H9 (cell line): Measurements from ENCODE around the gene SPTY2D1. TPM values are rescaled to one million over a fixed set of nuclear protein-coding genes. Genes with fewer than 3 reads are reported as not detected.
"Not testable (repeated sequence)": the region's sequence is repeated elsewhere in the genome, so short reads cannot be mapped to it uniquely, and the experiment has no call there.

Experiments
- DNase-seq: peaks from one replicate; pipeline ENCODE4 v3.0.0-alpha.2; 2017
- H2AFZ ChIP-seq: one replicate; pipeline ENCODE4 v1.6.1; 2013; ENCODE audit warnings: mild to moderate bottlenecking, low read length, control low read depth, moderate library complexity
- H2AK5ac ChIP-seq: 2 replicates; pipeline ENCODE4 v1.6.1; 2013; ENCODE audit warnings: low read length, control low read depth, mixed read lengths; ENCODE audit not compliant: insufficient read length
- H2BK120ac ChIP-seq: one replicate; pipeline ENCODE4 v1.6.1; 2013; ENCODE audit warnings: low read depth, mild to moderate bottlenecking, low read length, control low read depth, inconsistent platforms; ENCODE audit not compliant: poor library complexity, severe bottlenecking
- H2BK12ac ChIP-seq: 2 replicates; pipeline ENCODE4 v1.6.1; 2013; ENCODE audit warnings: low read length, control low read depth, mixed read lengths, low read depth; ENCODE audit not compliant: insufficient read length
- H2BK15ac ChIP-seq: 2 replicates; pipeline ENCODE4 v1.6.1; 2013; ENCODE audit warnings: low read depth, low read length, control low read depth
- H2BK20ac ChIP-seq: one replicate; pipeline ENCODE4 v1.6.1; 2013; ENCODE audit warnings: low read depth, mild to moderate bottlenecking, low read length, control low read depth, inconsistent platforms; ENCODE audit not compliant: poor library complexity, severe bottlenecking
- H2BK5ac ChIP-seq: 2 replicates; pipeline ENCODE4 v1.6.1; 2013; ENCODE audit warnings: low read length, control low read depth, mixed read lengths; ENCODE audit not compliant: insufficient read length
- H3K14ac ChIP-seq: 2 replicates; pipeline ENCODE4 v1.6.1; 2013; ENCODE audit warnings: low read length, control low read depth; ENCODE audit not compliant: insufficient read depth
- H3K18ac ChIP-seq: 2 replicates; pipeline ENCODE4 v1.6.1; 2013; ENCODE audit warnings: low read depth, mild to moderate bottlenecking, mixed read lengths, low read length, control low read depth; ENCODE audit not compliant: insufficient read length
- H3K23ac ChIP-seq: 2 replicates; pipeline ENCODE4 v1.6.1; 2013; ENCODE audit warnings: low read length, control low read depth, mixed read lengths, low read depth; ENCODE audit not compliant: insufficient read length
- H3K23me2 ChIP-seq: 2 replicates; pipeline ENCODE4 v1.6.1; 2013; ENCODE audit warnings: low read depth, mild to moderate bottlenecking, mixed read lengths, low read length, control low read depth; ENCODE audit not compliant: insufficient read length, poor library complexity, severe bottlenecking
- H3K27ac ChIP-seq: 2 replicates; pipeline ENCODE4 v1.5.1; 2013; ENCODE audit warnings: low read length, control low read depth, mixed read lengths, low read depth; ENCODE audit not compliant: insufficient read length
- H3K27me3 ChIP-seq: 2 replicates; pipeline ENCODE4 v1.6.1; 2013; ENCODE audit warnings: low read length, control low read depth, inconsistent platforms; ENCODE audit not compliant: insufficient read depth
- H3K4ac ChIP-seq: 2 replicates; pipeline ENCODE4 v1.6.1; 2013; ENCODE audit warnings: low read depth, mild to moderate bottlenecking, control low read depth, inconsistent platforms, low read length, moderate library complexity
- H3K4me1 ChIP-seq: 2 replicates; pipeline ENCODE4 v1.6.1; 2013; ENCODE audit warnings: low read length, control low read depth, inconsistent platforms; ENCODE audit not compliant: insufficient read depth
- H3K4me2 ChIP-seq: 2 replicates; pipeline ENCODE4 v1.6.1; 2013; ENCODE audit warnings: low read length, control low read depth, mixed read lengths; ENCODE audit not compliant: insufficient read length, insufficient read depth
- H3K56ac ChIP-seq: 2 replicates; pipeline ENCODE4 v1.6.1; 2013; ENCODE audit warnings: low read depth, mild to moderate bottlenecking, mixed read lengths, low read length, control low read depth; ENCODE audit not compliant: insufficient read length
- H3K79me1 ChIP-seq: 2 replicates; pipeline ENCODE4 v1.6.1; 2013; ENCODE audit warnings: low read depth, mild to moderate bottlenecking, moderate library complexity, low read length, control low read depth, inconsistent platforms; ENCODE audit not compliant: insufficient read depth, poor library complexity, severe bottlenecking
- H3K79me2 ChIP-seq: 2 replicates; pipeline ENCODE4 v1.6.1; 2013; ENCODE audit warnings: low read length, control low read depth, inconsistent platforms; ENCODE audit not compliant: insufficient read depth
- H3K9ac ChIP-seq: 2 replicates; pipeline ENCODE4 v1.6.1; 2013; ENCODE audit warnings: low read length, control low read depth, mixed read lengths; ENCODE audit not compliant: insufficient read length; ENCODE audit errors: extremely low read depth
- H3K9me3 ChIP-seq: one replicate; pipeline ENCODE4 v1.6.1; 2013; ENCODE audit warnings: low read depth, low read length, inconsistent platforms; ENCODE audit not compliant: control insufficient read depth
- H3T11ph ChIP-seq: one replicate; pipeline ENCODE4 v1.6.1; 2013; ENCODE audit warnings: mild to moderate bottlenecking, low read length, control low read depth, inconsistent platforms
- H4K20me1 ChIP-seq: one replicate; pipeline ENCODE4 v1.6.1; 2013; ENCODE audit not compliant: control insufficient read depth, insufficient read length, insufficient read depth
- H4K5ac ChIP-seq: 2 replicates; pipeline ENCODE4 v1.6.1; 2013; ENCODE audit warnings: low read depth, mild to moderate bottlenecking, mixed read lengths, low read length, control low read depth; ENCODE audit not compliant: insufficient read length
- H4K8ac ChIP-seq: replicated peaks from 2 replicates; pipeline ENCODE4 v1.6.1; 2013; ENCODE audit warnings: low read length, control low read depth, mixed read lengths, low read depth; ENCODE audit not compliant: insufficient read length
- H4K91ac ChIP-seq: 2 replicates; pipeline ENCODE4 v1.6.1; 2013; ENCODE audit warnings: low read depth, mild to moderate bottlenecking, moderate library complexity, mixed read lengths, low read length, control low read depth; ENCODE audit not compliant: insufficient read length
- H3K27ac Mint-ChIP-seq, 3 experiments: 2 replicates in 2 of 3; 3 replicates in 1 of 3; pipeline ENCODE4 v1.8.0; 2020 to 2021; ENCODE audit warnings: mixed read lengths in 3 of 3, mild to moderate bottlenecking in 1 of 3, moderate library complexity in 1 of 3
- H3K27me3 Mint-ChIP-seq: 2 replicates; pipeline ENCODE4 v1.8.0; 2021; ENCODE audit warnings: low read depth, mild to moderate bottlenecking, moderate library complexity, mixed read lengths
- H3K36me3 Mint-ChIP-seq, 3 experiments: 2 replicates in 2 of 3; 3 replicates in 1 of 3; pipeline ENCODE4 v1.8.0; 2020 to 2021; ENCODE audit warnings: low read depth in 3 of 3, mixed read lengths in 3 of 3; ENCODE audit not compliant: insufficient read depth in 1 of 3
- H3K4me1 Mint-ChIP-seq, 2 experiments: 2 replicates each; pipeline ENCODE4 v1.8.0; 2020; ENCODE audit warnings: mixed read lengths in 2 of 2
- H3K4me3 Mint-ChIP-seq, 2 experiments: 2 replicates in 1 of 2; 3 replicates in 1 of 2; pipeline ENCODE4 v1.8.0; 2020 to 2021; ENCODE audit warnings: mild to moderate bottlenecking in 2 of 2, mixed read lengths in 2 of 2, moderate library complexity in 1 of 2
- H3K9me3 Mint-ChIP-seq, 2 experiments: 2 replicates in 1 of 2; 3 replicates in 1 of 2; pipeline ENCODE4 v1.8.0; 2020; ENCODE audit warnings: mild to moderate bottlenecking in 2 of 2, mixed read lengths in 2 of 2, moderate library complexity in 1 of 2
- WGBS: extraction: QIAGEN DNeasy Blood & Tissue Kit; methylation state at CpG from one replicate; pipeline ENCODE4 v1.1.7; 2013; ENCODE audit warnings: missing lambda C conversion rate, low lambda C conversion rate, mixed read lengths; ENCODE audit not compliant: insufficient read length; ENCODE audit errors: extremely low coverage; 5-methylcytosine and 5-hydroxymethylcytosine counted together
- total RNA-seq: library from RNA; stranded (reverse); gene quantifications from 2 replicates; pipeline ENCODE4 v1.2.1, GENCODE V29; 2021
- TF ChIP-seq, protein P1 (sequence below): fragments of 200-600 bp; sonication (generic); conservative IDR thresholded peaks from 3 replicates; pipeline ENCODE4 v1.8.0; 2021; ENCODE audit warnings: antibody characterized with exemption, mild to moderate bottlenecking

SPTY2D1 gene
- total RNA-seq, 1 experiment from 2014 or later = 15.9 TPM

- H3K18ac ChIP-seq, H2AFZ ChIP-seq, H3K79me1 ChIP-seq, H2BK20ac ChIP-seq, H3K56ac ChIP-seq, H3K23ac ChIP-seq, H3K4me3 Mint-ChIP-seq, H3K79me2 ChIP-seq, H3K4me1 ChIP-seq, H3K9me3 ChIP-seq, H2AK5ac ChIP-seq, H4K5ac ChIP-seq, DNase-seq, H3K36me3 Mint-ChIP-seq, H3K9ac ChIP-seq, H3K27ac ChIP-seq, H3K9me3 Mint-ChIP-seq, H3K4me2 ChIP-seq, H2BK15ac ChIP-seq, H3K4me1 Mint-ChIP-seq, H2BK120ac ChIP-seq, H3K27me3 ChIP-seq, H4K8ac ChIP-seq, H4K20me1 ChIP-seq, H3T11ph ChIP-seq, H3K23me2 ChIP-seq, H3K14ac ChIP-seq, H3K27ac Mint-ChIP-seq, H4K91ac ChIP-seq, H2BK12ac ChIP-seq, H3K4ac ChIP-seq, H2BK5ac ChIP-seq: not testable (repeated sequence)
- H3K27me3 Mint-ChIP-seq = peaks cover 15% of the 10 kb centered on the region
- no CpG with 5 or more reads among the region's 4 CpGs for whole genome bisulfite sequencing
- TF ChIP-seq, protein P1, sequence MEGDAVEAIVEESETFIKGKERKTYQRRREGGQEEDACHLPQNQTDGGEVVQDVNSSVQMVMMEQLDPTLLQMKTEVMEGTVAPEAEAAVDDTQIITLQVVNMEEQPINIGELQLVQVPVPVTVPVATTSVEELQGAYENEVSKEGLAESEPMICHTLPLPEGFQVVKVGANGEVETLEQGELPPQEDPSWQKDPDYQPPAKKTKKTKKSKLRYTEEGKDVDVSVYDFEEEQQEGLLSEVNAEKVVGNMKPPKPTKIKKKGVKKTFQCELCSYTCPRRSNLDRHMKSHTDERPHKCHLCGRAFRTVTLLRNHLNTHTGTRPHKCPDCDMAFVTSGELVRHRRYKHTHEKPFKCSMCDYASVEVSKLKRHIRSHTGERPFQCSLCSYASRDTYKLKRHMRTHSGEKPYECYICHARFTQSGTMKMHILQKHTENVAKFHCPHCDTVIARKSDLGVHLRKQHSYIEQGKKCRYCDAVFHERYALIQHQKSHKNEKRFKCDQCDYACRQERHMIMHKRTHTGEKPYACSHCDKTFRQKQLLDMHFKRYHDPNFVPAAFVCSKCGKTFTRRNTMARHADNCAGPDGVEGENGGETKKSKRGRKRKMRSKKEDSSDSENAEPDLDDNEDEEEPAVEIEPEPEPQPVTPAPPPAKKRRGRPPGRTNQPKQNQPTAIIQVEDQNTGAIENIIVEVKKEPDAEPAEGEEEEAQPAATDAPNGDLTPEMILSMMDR = peak; percentile 28; the same call in 2 of the 3 replicates
Measured at GRCh38 chr11:18643034-18643433, 8.9 kb upstream of the SPTY2D1 start.
